Lung (tissue), 12 donors: ENCODE results near the gene HLA-A. TPM values are rescaled to one million over a fixed set of nuclear protein-coding genes. Genes with fewer than 3 reads are reported as not detected.

Experiments used
- ATAC-seq: fragments of 200-7000 bp; cut with Tn5 transposase; one replicate; pipeline ENCODE4 v1.9.1; 2020; ENCODE audit warnings: moderate number of reproducible peaks; ENCODE audit not compliant: insufficient read depth, low FRiP score
- DNase-seq, 3 donors: peaks; one replicate each; pipeline ENCODE4 v3.0.0-alpha.2; 2013 to 2017
- H3K27ac ChIP-seq, 2 donors: one replicate each; pipeline ENCODE4 v1.5.1; 2013; ENCODE audit warnings: mild to moderate bottlenecking in 2 of 2, moderate library complexity in 2 of 2, control low read depth in 1 of 2, inconsistent platforms in 1 of 2, low read depth in 1 of 2, low read length in 1 of 2
- H3K27me3 ChIP-seq, 3 donors: one replicate each; pipeline ENCODE4 v1.5.1; 2013; ENCODE audit warnings: low read length in 2 of 3; ENCODE audit not compliant: control insufficient read depth in 3 of 3, insufficient read depth in 3 of 3
- H3K36me3 ChIP-seq, 4 donors: one replicate each; pipeline ENCODE4 v1.5.1; 2013; ENCODE audit warnings: low read length in 4 of 4, mild to moderate bottlenecking in 1 of 4, moderate library complexity in 1 of 4; ENCODE audit not compliant: control insufficient read depth in 4 of 4, insufficient read depth in 4 of 4
- H3K4me1 ChIP-seq, 5 donors: one replicate each; pipeline ENCODE4 v1.5.1; 2013; ENCODE audit warnings: low read length in 5 of 5, mild to moderate bottlenecking in 2 of 5, moderate library complexity in 1 of 5; ENCODE audit not compliant: control insufficient read depth in 5 of 5, insufficient read depth in 5 of 5
- H3K4me3 ChIP-seq: one replicate; pipeline ENCODE4 v1.5.1; 2013; ENCODE audit warnings: mild to moderate bottlenecking, control low read depth, moderate library complexity
- H3K9ac ChIP-seq, 2 donors: one replicate each; pipeline ENCODE4 v1.5.1; 2013; ENCODE audit warnings: low read length in 2 of 2, control low read depth in 1 of 2; ENCODE audit not compliant: insufficient read depth in 1 of 2
- H3K9me3 ChIP-seq, 4 donors: one replicate each; pipeline ENCODE4 v1.5.1; 2013; ENCODE audit warnings: low read length in 3 of 4, mild to moderate bottlenecking in 1 of 4, moderate library complexity in 1 of 4; ENCODE audit not compliant: control insufficient read depth in 4 of 4, insufficient read depth in 3 of 4
- CTCF ChIP-seq: IDR thresholded peaks from 2 replicates; pipeline ENCODE4 v1.5.1; 2012; ENCODE audit warnings: mild to moderate bottlenecking; ENCODE audit errors: control extremely low read depth, extremely low read depth
- WGBS, 2 donors: extraction: QIAGEN DNeasy Blood & Tissue Kit; methylation state at CpG; one replicate each; pipeline ENCODE4 v1.1.7; 2013; 5-methylcytosine and 5-hydroxymethylcytosine counted together
- polyA plus RNA-seq, 2 donors: library from polyadenylated mRNA; stranded (reverse); fragments of 200-250 nt; gene quantifications; one replicate each; pipeline ENCODE4 v1.2.1, GENCODE V29; 2013
- total RNA-seq, 2 donors: library from RNA; depleted of rRNA in 1 of 2; stranded (reverse); fragments of >200 nt in 1 of 2; gene quantifications; one replicate each; pipeline ENCODE4 v1.2.1, GENCODE V29; 2014 to 2021
- donor health status: control.
- donor health status: control.
- donor health status: Bipolar disorder and iron deficiency.
- donor health status: healthy.
- donor health status: DM: yes; HTN: yes; CAD: no.

Gene HLA-A
- total and polyA plus RNA-seq, 4 donors = 320 to 3,222 (median 711) TPM

GRCh38 chr6:29941016-29941415, 1.3 kb upstream of the HLA-A start:
- Histone ChIP-seq H3K4me1 (peaks cover 0 to 11% (median 4%) of the 10 kb centered on the region in 5 donors), H3K9ac (no peak overlapping the region), H3K27ac (peak overlapping the region in 1 of 2 donors; percentile 31), H3K9me3 (no peaks in the 10 kb centered on the region), H3K4me3 (no peak overlapping the region), H3K27me3 (no peaks in the 10 kb centered on the region), H3K36me3 (peaks cover 0 to 14% (median 4%) of the 10 kb centered on the region in 4 donors)
- ATAC-seq = no peak
- 10 to 37% methylated on average over 4 of the region's 4 CpGs for WGBS, 2 donors
- no peak for DNase-seq
- no peak for TF ChIP-seq CTCF

GRCh38 chr6:29941471-29941870, 861 bp upstream of the HLA-A start:
- Histone ChIP-seq H3K4me1 (peaks cover 0 to 11% (median 4%) of the 10 kb centered on the region in 5 donors), H3K9ac (peak overlapping the region in 1 of 2 donors; percentile 88), H3K27ac (peak overlapping the region in 1 of 2 donors; percentile 94), H3K4me3 (no peak overlapping the region), H3K27me3 (no peaks in the 10 kb centered on the region), H3K9me3 (no peaks in the 10 kb centered on the region), H3K36me3 (peaks cover 0 to 14% (median 4%) of the 10 kb centered on the region in 4 donors)
- TF ChIP-seq CTCF = no peak
- DNase-seq (peak in 1 of 3 donors; percentile 4), ATAC-seq (no peak)
- 0 to 7% methylated on average over 1 of the region's 1 CpG for WGBS, 2 donors

- TF ChIP-seq CTCF = no peak
- peaks cover 0 to 11% (median 4%) of the 10 kb centered on the region in 5 donors for H3K4me1 ChIP-seq
- H3K27ac ChIP-seq = peak overlapping the region; percentile 89 to 94
- peak overlapping the region; percentile 31 for H3K4me3 ChIP-seq
- no peaks in the 10 kb centered on the region for H3K27me3 ChIP-seq
- ATAC-seq = no peak
- no peaks in the 10 kb centered on the region for H3K9me3 ChIP-seq
- peaks cover 0 to 14% (median 4%) of the 10 kb centered on the region in 4 donors for H3K36me3 ChIP-seq
- WGBS, 2 donors = 0 to 6% methylated on average over 5 of the region's 5 CpGs
- peak overlapping the region; percentile 46 to 88 for H3K9ac ChIP-seq
- DNase-seq = no peak
These were observed 437 bp upstream of the HLA-A start for GRCh38 chr6:29941916-29942274.
